H9 (cell line): ENCODE results near the gene BAG5. TPM values are rescaled to one million over a fixed set of nuclear protein-coding genes. Genes with fewer than 3 reads are reported as not detected.

Source experiments
- DNase-seq: peaks from one replicate; pipeline ENCODE4 v3.0.0-alpha.2; 2017
- H2AFZ ChIP-seq: one replicate; pipeline ENCODE4 v1.6.1; 2013; ENCODE audit warnings: mild to moderate bottlenecking, low read length, control low read depth, moderate library complexity
- H2AK5ac ChIP-seq: 2 replicates; pipeline ENCODE4 v1.6.1; 2013; ENCODE audit warnings: low read length, control low read depth, mixed read lengths; ENCODE audit not compliant: insufficient read length
- H2BK120ac ChIP-seq: one replicate; pipeline ENCODE4 v1.6.1; 2013; ENCODE audit warnings: low read depth, mild to moderate bottlenecking, low read length, control low read depth, inconsistent platforms; ENCODE audit not compliant: poor library complexity, severe bottlenecking
- H2BK12ac ChIP-seq: 2 replicates; pipeline ENCODE4 v1.6.1; 2013; ENCODE audit warnings: low read length, control low read depth, mixed read lengths, low read depth; ENCODE audit not compliant: insufficient read length
- H2BK15ac ChIP-seq: 2 replicates; pipeline ENCODE4 v1.6.1; 2013; ENCODE audit warnings: low read depth, low read length, control low read depth
- H2BK20ac ChIP-seq: one replicate; pipeline ENCODE4 v1.6.1; 2013; ENCODE audit warnings: low read depth, mild to moderate bottlenecking, low read length, control low read depth, inconsistent platforms; ENCODE audit not compliant: poor library complexity, severe bottlenecking
- H2BK5ac ChIP-seq: 2 replicates; pipeline ENCODE4 v1.6.1; 2013; ENCODE audit warnings: low read length, control low read depth, mixed read lengths; ENCODE audit not compliant: insufficient read length
- H3K14ac ChIP-seq: 2 replicates; pipeline ENCODE4 v1.6.1; 2013; ENCODE audit warnings: low read length, control low read depth; ENCODE audit not compliant: insufficient read depth
- H3K18ac ChIP-seq: 2 replicates; pipeline ENCODE4 v1.6.1; 2013; ENCODE audit warnings: low read depth, mild to moderate bottlenecking, mixed read lengths, low read length, control low read depth; ENCODE audit not compliant: insufficient read length
- H3K23ac ChIP-seq: 2 replicates; pipeline ENCODE4 v1.6.1; 2013; ENCODE audit warnings: low read length, control low read depth, mixed read lengths, low read depth; ENCODE audit not compliant: insufficient read length
- H3K23me2 ChIP-seq: 2 replicates; pipeline ENCODE4 v1.6.1; 2013; ENCODE audit warnings: low read depth, mild to moderate bottlenecking, mixed read lengths, low read length, control low read depth; ENCODE audit not compliant: insufficient read length, poor library complexity, severe bottlenecking
- H3K27ac ChIP-seq: 2 replicates; pipeline ENCODE4 v1.5.1; 2013; ENCODE audit warnings: low read length, control low read depth, mixed read lengths, low read depth; ENCODE audit not compliant: insufficient read length
- H3K27me3 ChIP-seq: 2 replicates; pipeline ENCODE4 v1.6.1; 2013; ENCODE audit warnings: low read length, control low read depth, inconsistent platforms; ENCODE audit not compliant: insufficient read depth
- H3K4ac ChIP-seq: 2 replicates; pipeline ENCODE4 v1.6.1; 2013; ENCODE audit warnings: low read depth, mild to moderate bottlenecking, control low read depth, inconsistent platforms, low read length, moderate library complexity
- H3K4me1 ChIP-seq: 2 replicates; pipeline ENCODE4 v1.6.1; 2013; ENCODE audit warnings: low read length, control low read depth, inconsistent platforms; ENCODE audit not compliant: insufficient read depth
- H3K4me2 ChIP-seq: 2 replicates; pipeline ENCODE4 v1.6.1; 2013; ENCODE audit warnings: low read length, control low read depth, mixed read lengths; ENCODE audit not compliant: insufficient read length, insufficient read depth
- H3K56ac ChIP-seq: 2 replicates; pipeline ENCODE4 v1.6.1; 2013; ENCODE audit warnings: low read depth, mild to moderate bottlenecking, mixed read lengths, low read length, control low read depth; ENCODE audit not compliant: insufficient read length
- H3K79me1 ChIP-seq: 2 replicates; pipeline ENCODE4 v1.6.1; 2013; ENCODE audit warnings: low read depth, mild to moderate bottlenecking, moderate library complexity, low read length, control low read depth, inconsistent platforms; ENCODE audit not compliant: insufficient read depth, poor library complexity, severe bottlenecking
- H3K79me2 ChIP-seq: 2 replicates; pipeline ENCODE4 v1.6.1; 2013; ENCODE audit warnings: low read length, control low read depth, inconsistent platforms; ENCODE audit not compliant: insufficient read depth
- H3K9ac ChIP-seq: 2 replicates; pipeline ENCODE4 v1.6.1; 2013; ENCODE audit warnings: low read length, control low read depth, mixed read lengths; ENCODE audit not compliant: insufficient read length; ENCODE audit errors: extremely low read depth
- H3K9me3 ChIP-seq: one replicate; pipeline ENCODE4 v1.6.1; 2013; ENCODE audit warnings: low read depth, low read length, inconsistent platforms; ENCODE audit not compliant: control insufficient read depth
- H3T11ph ChIP-seq: one replicate; pipeline ENCODE4 v1.6.1; 2013; ENCODE audit warnings: mild to moderate bottlenecking, low read length, control low read depth, inconsistent platforms
- H4K20me1 ChIP-seq: one replicate; pipeline ENCODE4 v1.6.1; 2013; ENCODE audit not compliant: control insufficient read depth, insufficient read length, insufficient read depth
- H4K5ac ChIP-seq: 2 replicates; pipeline ENCODE4 v1.6.1; 2013; ENCODE audit warnings: low read depth, mild to moderate bottlenecking, mixed read lengths, low read length, control low read depth; ENCODE audit not compliant: insufficient read length
- H4K8ac ChIP-seq: replicated peaks from 2 replicates; pipeline ENCODE4 v1.6.1; 2013; ENCODE audit warnings: low read length, control low read depth, mixed read lengths, low read depth; ENCODE audit not compliant: insufficient read length
- H4K91ac ChIP-seq: 2 replicates; pipeline ENCODE4 v1.6.1; 2013; ENCODE audit warnings: low read depth, mild to moderate bottlenecking, moderate library complexity, mixed read lengths, low read length, control low read depth; ENCODE audit not compliant: insufficient read length
- H3K27ac Mint-ChIP-seq, 3 experiments: 2 replicates in 2 of 3; 3 replicates in 1 of 3; pipeline ENCODE4 v1.8.0; 2020 to 2021; ENCODE audit warnings: mixed read lengths in 3 of 3, mild to moderate bottlenecking in 1 of 3, moderate library complexity in 1 of 3
- H3K27me3 Mint-ChIP-seq: 2 replicates; pipeline ENCODE4 v1.8.0; 2021; ENCODE audit warnings: low read depth, mild to moderate bottlenecking, moderate library complexity, mixed read lengths
- H3K36me3 Mint-ChIP-seq, 3 experiments: 2 replicates in 2 of 3; 3 replicates in 1 of 3; pipeline ENCODE4 v1.8.0; 2020 to 2021; ENCODE audit warnings: low read depth in 3 of 3, mixed read lengths in 3 of 3; ENCODE audit not compliant: insufficient read depth in 1 of 3
- H3K4me1 Mint-ChIP-seq, 2 experiments: 2 replicates each; pipeline ENCODE4 v1.8.0; 2020; ENCODE audit warnings: mixed read lengths in 2 of 2
- H3K4me3 Mint-ChIP-seq, 2 experiments: 2 replicates in 1 of 2; 3 replicates in 1 of 2; pipeline ENCODE4 v1.8.0; 2020 to 2021; ENCODE audit warnings: mild to moderate bottlenecking in 2 of 2, mixed read lengths in 2 of 2, moderate library complexity in 1 of 2
- H3K9me3 Mint-ChIP-seq, 2 experiments: 2 replicates in 1 of 2; 3 replicates in 1 of 2; pipeline ENCODE4 v1.8.0; 2020; ENCODE audit warnings: mild to moderate bottlenecking in 2 of 2, mixed read lengths in 2 of 2, moderate library complexity in 1 of 2
- WGBS: extraction: QIAGEN DNeasy Blood & Tissue Kit; methylation state at CpG from one replicate; pipeline ENCODE4 v1.1.7; 2013; ENCODE audit warnings: missing lambda C conversion rate, low lambda C conversion rate, mixed read lengths; ENCODE audit not compliant: insufficient read length; ENCODE audit errors: extremely low coverage; 5-methylcytosine and 5-hydroxymethylcytosine counted together
- total RNA-seq: library from RNA; stranded (reverse); gene quantifications from 2 replicates; pipeline ENCODE4 v1.2.1, GENCODE V29; 2021
- TF ChIP-seq, protein P1 (sequence below): fragments of 200-600 bp; sonication (generic); conservative IDR thresholded peaks from 3 replicates; pipeline ENCODE4 v1.8.0; 2021; ENCODE audit warnings: antibody characterized with exemption, mild to moderate bottlenecking

The BAG5 gene
- total RNA-seq, 1 experiment from 2014 or later: 38.0 TPM

DNA sequence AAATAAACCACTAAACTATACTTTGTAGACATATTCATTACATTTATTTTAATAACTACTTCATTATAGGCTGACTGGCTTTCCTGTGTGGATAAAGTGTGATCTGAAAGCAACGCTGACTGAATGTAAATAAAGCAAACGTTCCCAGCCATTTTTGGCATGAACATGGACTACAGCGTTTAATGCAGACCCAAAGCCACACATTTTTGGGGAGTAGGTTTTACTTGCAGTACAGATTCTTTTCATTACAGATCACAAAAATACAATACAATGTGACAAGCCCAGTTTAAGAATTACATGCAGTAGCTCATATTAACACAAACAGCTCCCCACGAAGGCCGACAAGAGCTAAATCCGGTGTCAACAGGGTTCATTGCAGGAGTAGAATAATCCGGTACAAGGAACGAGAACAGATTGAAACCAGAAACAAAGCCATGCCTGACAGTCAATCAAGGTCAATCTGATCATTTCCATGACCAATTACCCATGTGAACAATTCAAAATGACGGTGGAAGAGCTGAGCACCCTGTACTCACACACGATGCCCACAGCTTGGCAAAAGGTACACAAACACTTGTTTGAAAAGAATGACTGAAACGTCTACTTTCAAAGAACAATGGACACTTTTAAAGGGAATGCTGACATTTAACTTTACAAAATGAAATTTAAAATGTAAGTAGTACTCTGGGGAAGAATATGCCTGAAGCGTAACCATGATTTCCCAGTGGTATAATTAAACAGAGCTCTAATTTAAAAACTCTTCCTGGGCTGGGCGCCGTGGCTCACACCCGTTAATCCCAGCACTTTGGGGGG lies 5.3 kb downstream of the BAG5 start:
- H4K8ac ChIP-seq: no peak overlapping the region
- Mint-ChIP-seq H3K27ac (0 out of 7 replicates have a peak overlapping the region, but pooled peaks of 1 of the 3 experiments have one; percentile 13), H3K36me3 (peaks cover 16 to 32% (median 24%) of the 10 kb centered on the region in 3 experiments), H3K4me3 (no peak overlapping the region), H3K27me3 (no peaks in the 10 kb centered on the region), H3K4me1 (peaks cover 13 to 17% of the 10 kb centered on the region in 2 experiments), H3K9me3 (no peaks in the 10 kb centered on the region)
- H3K9ac ChIP-seq: no peak overlapping the region
- H4K5ac ChIP-seq: no peak overlapping the region
- no peak overlapping the region for H2BK120ac ChIP-seq
- no peak overlapping the region for H4K91ac ChIP-seq
- H3K9me3 ChIP-seq: no peaks in the 10 kb centered on the region
- H2BK12ac ChIP-seq: no peak overlapping the region
- H3K79me1 ChIP-seq: peaks cover 10% of the 10 kb centered on the region
- H3K23ac ChIP-seq: no peak overlapping the region
- H3K56ac ChIP-seq: no peak overlapping the region
- no peak for DNase-seq
- H3K27ac ChIP-seq: no peak overlapping the region
- TF ChIP-seq, protein P1, sequence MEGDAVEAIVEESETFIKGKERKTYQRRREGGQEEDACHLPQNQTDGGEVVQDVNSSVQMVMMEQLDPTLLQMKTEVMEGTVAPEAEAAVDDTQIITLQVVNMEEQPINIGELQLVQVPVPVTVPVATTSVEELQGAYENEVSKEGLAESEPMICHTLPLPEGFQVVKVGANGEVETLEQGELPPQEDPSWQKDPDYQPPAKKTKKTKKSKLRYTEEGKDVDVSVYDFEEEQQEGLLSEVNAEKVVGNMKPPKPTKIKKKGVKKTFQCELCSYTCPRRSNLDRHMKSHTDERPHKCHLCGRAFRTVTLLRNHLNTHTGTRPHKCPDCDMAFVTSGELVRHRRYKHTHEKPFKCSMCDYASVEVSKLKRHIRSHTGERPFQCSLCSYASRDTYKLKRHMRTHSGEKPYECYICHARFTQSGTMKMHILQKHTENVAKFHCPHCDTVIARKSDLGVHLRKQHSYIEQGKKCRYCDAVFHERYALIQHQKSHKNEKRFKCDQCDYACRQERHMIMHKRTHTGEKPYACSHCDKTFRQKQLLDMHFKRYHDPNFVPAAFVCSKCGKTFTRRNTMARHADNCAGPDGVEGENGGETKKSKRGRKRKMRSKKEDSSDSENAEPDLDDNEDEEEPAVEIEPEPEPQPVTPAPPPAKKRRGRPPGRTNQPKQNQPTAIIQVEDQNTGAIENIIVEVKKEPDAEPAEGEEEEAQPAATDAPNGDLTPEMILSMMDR: no peak
- WGBS: no CpG with 5 or more reads among the region's 15 CpGs
- H3K23me2 ChIP-seq: peaks cover 5% of the 10 kb centered on the region
- H3K14ac ChIP-seq: no peak overlapping the region
- H3K18ac ChIP-seq: no peak overlapping the region
- no peak overlapping the region for H3T11ph ChIP-seq
- H2BK15ac ChIP-seq: no peak overlapping the region
- H2AFZ ChIP-seq: no peak overlapping the region
- no peak overlapping the region for H2BK20ac ChIP-seq
- H3K27me3 ChIP-seq: no peaks in the 10 kb centered on the region
- H3K79me2 ChIP-seq: peaks cover 16% of the 10 kb centered on the region; the same call in 1 of the 2 replicates
- H3K4me2 ChIP-seq: no peak overlapping the region
- no peak overlapping the region for H2BK5ac ChIP-seq
- no peak overlapping the region for H2AK5ac ChIP-seq
- no peaks in the 10 kb centered on the region for H4K20me1 ChIP-seq
- no peak overlapping the region for H3K4ac ChIP-seq
- no peaks in the 10 kb centered on the region for H3K4me1 ChIP-seq
